ENCODE data around the gene IFNLR1.

The IFNLR1 gene

GRCh38 chr1:24147194-24147593, 39.9 kb downstream of the IFNLR1 start:
- no peak for DNase-seq

- no peak for DNase-seq
These were observed 44.2 kb downstream of the IFNLR1 start, which contains the start of gene IL22RA1 for GRCh38 chr1:24142546-24143534. IL22RA1 (minus strand) TSS chr1:24143140; CDS start chr1:24143082, 58 bp downstream.

- no peak for DNase-seq
These were observed 45.6 kb downstream of the IFNLR1 start for GRCh38 chr1:24141311-24141997.

- DNase-seq = no peak
These were observed 46.3 kb downstream of the IFNLR1 start for GRCh38 chr1:24140741-24141181.

GRCh38 chr1:24139841-24140425, 47.2 kb downstream of the IFNLR1 start:
- DNase-seq = no peak

GRCh38 chr1:24139222-24139489, 47.9 kb downstream of the IFNLR1 start:
- DNase-seq = no peak

- DNase-seq = no peak
These were observed 48.4 kb downstream of the IFNLR1 start for GRCh38 chr1:24138476-24139221.

- no peak for DNase-seq
These were observed 50.0 kb downstream of the IFNLR1 start for GRCh38 chr1:24136956-24137539.

GRCh38 chr1:24134376-24134775, 52.7 kb downstream of the IFNLR1 start:
- no peak for DNase-seq

- DNase-seq = no peak
These were observed 53.3 kb downstream of the IFNLR1 start for GRCh38 chr1:24133819-24134218.

- DNase-seq = no peak
These were observed 56.7 kb downstream of the IFNLR1 start for GRCh38 chr1:24130385-24130784.

GRCh38 chr1:24127801-24128363, 59.2 kb downstream of the IFNLR1 start:
- no peak for DNase-seq

- DNase-seq = no peak
These were observed 59.8 kb downstream of the IFNLR1 start for GRCh38 chr1:24127134-24127800.

- DNase-seq = no peak
These were observed 60.4 kb downstream of the IFNLR1 start for GRCh38 chr1:24126672-24127023.

GRCh38 chr1:24126018-24126671, 60.9 kb downstream of the IFNLR1 start:
- no peak for DNase-seq

GRCh38 chr1:24125456-24125855, 61.6 kb downstream of the IFNLR1 start:
- DNase-seq = no peak

GRCh38 chr1:24124980-24125379, 62.1 kb downstream of the IFNLR1 start:
- no peak for DNase-seq

GRCh38 chr1:24123611-24124010, 63.5 kb downstream of the IFNLR1 start:
- DNase-seq = no peak

GRCh38 chr1:24122776-24123175, 64.3 kb downstream of the IFNLR1 start:
- DNase-seq = no peak

GRCh38 chr1:24121406-24121805, 65.7 kb downstream of the IFNLR1 start:
- no peak for DNase-seq

- DNase-seq = no peak
These were observed 66.1 kb downstream of the IFNLR1 start for GRCh38 chr1:24120965-24121364.
